Stimulated activated CD4-positive, alpha-beta T cell treated with anti-CD3 and anti-CD28 coated beads, Interleukin-4, amount 100 ng/mL, for 48 hours (primary cell): ENCODE data around the gene SIRT2.

Source experiments
- DNase-seq, 2 donors: peaks; one replicate each; pipeline ENCODE4 v3.0.0-alpha.2; 2020; ENCODE audit warnings: low read depth in 2 of 2

SIRT2 gene

GRCh38 chr19:38920602-38921419 lies 21.4 kb upstream of the SIRT2 start:
- no peak for DNase-seq

- DNase-seq = no peak
Observed at GRCh38 chr19:38919837-38920601, 20.6 kb upstream of the SIRT2 start.

- no peak for DNase-seq
Observed at GRCh38 chr19:38918526-38918925, 19.1 kb upstream of the SIRT2 start.

GRCh38 chr19:38917921-38918491 lies 18.6 kb upstream of the SIRT2 start:
- DNase-seq = no peak

- DNase-seq = no peak
Observed at GRCh38 chr19:38917516-38917915, 18.1 kb upstream of the SIRT2 start.

GRCh38 chr19:38915329-38916321 lies 16.2 kb upstream of the SIRT2 start:
- no peak for DNase-seq

GRCh38 chr19:38913958-38914357 lies 14.5 kb upstream of the SIRT2 start:
- no peak for DNase-seq

- DNase-seq = no peak
Observed at GRCh38 chr19:38912600-38913514, 13.4 kb upstream of the SIRT2 start.

- no peak for DNase-seq
Observed at GRCh38 chr19:38911388-38912001, 12.1 kb upstream of the SIRT2 start.

GRCh38 chr19:38910488-38910887 lies 11.1 kb upstream of the SIRT2 start:
- no peak for DNase-seq

GRCh38 chr19:38908911-38909310 lies 9.5 kb upstream of the SIRT2 start:
- no peak for DNase-seq

- DNase-seq = no peak
Observed at GRCh38 chr19:38907670-38908069, 8.3 kb upstream of the SIRT2 start.

GRCh38 chr19:38907227-38907626 lies 7.8 kb upstream of the SIRT2 start:
- no peak for DNase-seq

- no peak for DNase-seq
Observed at GRCh38 chr19:38905620-38906019, 6.2 kb upstream of the SIRT2 start.

GRCh38 chr19:38904581-38905539 lies 5.4 kb upstream of the SIRT2 start:
- DNase-seq = no peak

GRCh38 chr19:38901683-38902082 lies 2.3 kb upstream of the SIRT2 start:
- DNase-seq = no peak

GRCh38 chr19:38900743-38901190 lies 1.3 kb upstream of the SIRT2 start:
- DNase-seq = no peak

- DNase-seq = no peak
Observed at GRCh38 chr19:38900202-38900629, 798 bp upstream of the SIRT2 start.
